Tibial nerve (tissue), 3 donors: ENCODE measurements around the gene HDGFL2.

Source experiments
- POLR2A ChIP-seq, 2 donors: fragments of 450-650 bp; IDR thresholded peaks; one replicate each; pipeline ENCODE4 v1.6.1; 2017; ENCODE audit warnings: antibody characterized with exemption in 2 of 2, mild to moderate bottlenecking in 2 of 2, moderate library complexity in 2 of 2
- TF ChIP-seq, protein P1 (sequence below), 5 experiments: fragments of 200-600 bp in 3 of 5; fragments of 450-650 bp in 2 of 5; sonication (generic) in 3 of 5; IDR thresholded peaks; one replicate each; pipeline ENCODE4 v1.5.1; 2016 to 2019; ENCODE audit warnings: antibody characterized with exemption in 5 of 5, mild to moderate bottlenecking in 3 of 5, moderate library complexity in 2 of 5

DNA sequence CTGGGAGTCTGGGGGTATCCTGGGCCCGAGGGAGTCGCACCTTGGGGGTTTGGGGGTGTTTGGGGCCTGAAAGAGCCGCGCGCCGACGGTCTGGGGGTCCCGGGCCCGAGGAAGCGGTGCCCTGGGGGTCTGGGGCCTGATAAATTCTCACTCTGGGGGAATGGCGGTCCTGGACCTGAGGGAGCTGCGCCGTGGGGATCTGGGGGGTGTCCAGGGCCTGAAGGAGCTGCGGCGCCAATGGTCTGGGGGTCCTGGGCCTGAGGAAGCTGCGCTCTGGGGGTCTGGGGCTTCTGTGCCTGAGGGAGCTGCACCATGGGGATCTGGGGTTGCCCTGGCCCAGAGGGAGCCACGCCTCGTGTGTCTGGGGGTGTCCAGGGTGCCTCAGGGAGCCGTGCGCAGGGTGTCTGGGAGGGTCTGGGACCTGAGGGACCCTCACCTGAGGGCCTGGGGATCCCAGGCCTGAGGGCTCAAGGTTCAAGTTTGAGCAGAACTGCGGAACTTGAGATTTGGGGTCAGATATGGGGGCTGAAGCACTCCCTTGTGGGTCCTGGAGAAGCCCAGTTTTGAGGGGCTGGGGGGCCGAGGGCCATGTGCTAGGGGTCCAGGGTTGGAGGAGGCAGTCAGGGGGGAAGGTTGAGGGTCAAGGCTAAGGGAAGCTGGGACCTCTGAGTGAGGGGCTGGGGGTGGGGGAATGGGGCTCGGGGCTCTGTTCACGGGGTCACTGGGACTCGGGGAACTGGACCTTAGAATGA is 1.1 kb downstream of the HDGFL2 start:
- TF ChIP-seq, protein P1, sequence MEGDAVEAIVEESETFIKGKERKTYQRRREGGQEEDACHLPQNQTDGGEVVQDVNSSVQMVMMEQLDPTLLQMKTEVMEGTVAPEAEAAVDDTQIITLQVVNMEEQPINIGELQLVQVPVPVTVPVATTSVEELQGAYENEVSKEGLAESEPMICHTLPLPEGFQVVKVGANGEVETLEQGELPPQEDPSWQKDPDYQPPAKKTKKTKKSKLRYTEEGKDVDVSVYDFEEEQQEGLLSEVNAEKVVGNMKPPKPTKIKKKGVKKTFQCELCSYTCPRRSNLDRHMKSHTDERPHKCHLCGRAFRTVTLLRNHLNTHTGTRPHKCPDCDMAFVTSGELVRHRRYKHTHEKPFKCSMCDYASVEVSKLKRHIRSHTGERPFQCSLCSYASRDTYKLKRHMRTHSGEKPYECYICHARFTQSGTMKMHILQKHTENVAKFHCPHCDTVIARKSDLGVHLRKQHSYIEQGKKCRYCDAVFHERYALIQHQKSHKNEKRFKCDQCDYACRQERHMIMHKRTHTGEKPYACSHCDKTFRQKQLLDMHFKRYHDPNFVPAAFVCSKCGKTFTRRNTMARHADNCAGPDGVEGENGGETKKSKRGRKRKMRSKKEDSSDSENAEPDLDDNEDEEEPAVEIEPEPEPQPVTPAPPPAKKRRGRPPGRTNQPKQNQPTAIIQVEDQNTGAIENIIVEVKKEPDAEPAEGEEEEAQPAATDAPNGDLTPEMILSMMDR (IDR thresholded peaks at IDR 0.05): no peak
- no peak for TF ChIP-seq POLR2A (IDR thresholded peaks at IDR 0.05)
